ENCODE results near the gene AP4M1. TPM values are rescaled to one million over a fixed set of nuclear protein-coding genes. Genes with fewer than 3 reads are reported as not detected.

The AP4M1 gene
- total RNA-seq, 2 donors from 2014 or later, result 11.6 to 15.5 TPM

GRCh38 chr7:100102950-100103840 is 1.8 kb downstream of the AP4M1 start:
- DNase-seq (ENCODE audit: low spot score), result no peak
- intact Hi-C loops (cut with DNase I), result no loop called here

DNA sequence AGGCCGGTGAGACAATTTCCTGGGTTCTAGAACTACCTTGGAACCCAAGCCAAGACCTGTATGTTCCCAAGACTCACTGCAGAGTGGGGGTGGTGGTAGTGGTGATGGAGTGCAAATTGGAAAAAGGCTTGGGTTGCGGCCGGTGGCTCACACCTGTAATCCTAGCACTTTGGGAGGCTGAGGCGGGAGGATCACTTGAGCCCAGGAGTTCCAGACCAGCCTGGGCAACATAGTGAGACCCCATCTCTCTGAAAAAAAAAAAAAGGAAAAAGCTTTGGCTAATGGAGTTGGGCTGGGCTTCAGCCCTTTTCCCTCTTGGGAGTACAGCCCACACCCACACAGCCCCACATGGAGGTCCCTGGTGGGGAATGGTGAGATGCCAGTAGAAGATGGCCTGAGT is 4.1 kb downstream of the AP4M1 start:
- intact Hi-C loops (cut with DNase I), result no loop called here
- DNase-seq (ENCODE audit: low spot score), result no peak

DNA sequence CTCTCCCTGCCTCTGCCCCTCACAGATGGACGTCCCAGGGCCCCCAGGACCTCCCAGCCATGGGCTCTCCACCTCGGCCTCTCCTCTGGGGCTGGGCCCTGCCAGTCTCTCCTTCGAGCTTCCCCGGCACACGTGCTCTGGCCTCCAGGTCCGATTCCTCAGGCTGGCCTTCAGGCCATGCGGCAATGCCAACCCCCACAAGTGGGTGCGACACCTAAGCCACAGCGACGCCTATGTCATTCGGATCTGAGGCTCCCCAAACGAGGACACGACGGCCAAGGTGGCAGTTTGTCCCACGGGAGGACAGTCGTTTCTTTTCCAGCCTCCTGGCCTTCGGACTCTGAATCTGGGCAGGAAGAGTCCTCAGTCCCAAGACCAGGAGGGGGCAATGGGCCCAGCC is 5.2 kb downstream of the AP4M1 start:
- DNase-seq (ENCODE audit: low spot score), result no peak
- intact Hi-C loops (cut with DNase I), result no loop called here

DNA sequence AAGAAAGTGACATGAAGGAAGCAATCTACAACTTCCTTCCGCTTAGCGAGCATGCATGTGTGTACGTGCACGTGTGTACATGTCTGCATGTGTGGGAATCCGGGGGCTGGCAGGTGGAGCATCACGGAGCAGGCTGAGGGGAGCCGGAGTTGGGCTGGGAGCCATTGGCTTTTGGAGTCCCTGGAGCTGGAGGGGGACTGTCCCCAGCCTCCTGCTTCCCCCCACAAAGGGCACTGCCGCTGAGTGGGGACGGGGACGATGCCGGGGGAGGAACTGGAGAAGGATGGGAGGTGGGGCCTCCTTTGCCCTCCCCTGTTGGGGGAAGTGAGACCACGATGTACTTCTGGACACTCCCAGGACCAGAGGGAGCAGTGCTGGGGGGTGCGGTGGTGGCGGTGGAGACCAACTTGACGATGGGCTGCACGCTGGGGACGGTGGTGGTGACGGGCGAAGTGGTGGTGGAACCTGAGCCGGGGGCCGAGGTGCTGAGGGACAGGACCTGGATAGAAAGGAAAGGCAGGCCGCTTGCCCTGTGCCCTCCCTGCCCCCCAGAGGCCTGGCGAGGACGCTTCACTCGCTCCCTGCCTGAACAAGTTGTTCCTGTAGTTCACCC is 5.8 kb downstream of the AP4M1 start:
- no peak for DNase-seq (ENCODE audit: low spot score)
- intact Hi-C loops (cut with DNase I), result no loop called here

DNA sequence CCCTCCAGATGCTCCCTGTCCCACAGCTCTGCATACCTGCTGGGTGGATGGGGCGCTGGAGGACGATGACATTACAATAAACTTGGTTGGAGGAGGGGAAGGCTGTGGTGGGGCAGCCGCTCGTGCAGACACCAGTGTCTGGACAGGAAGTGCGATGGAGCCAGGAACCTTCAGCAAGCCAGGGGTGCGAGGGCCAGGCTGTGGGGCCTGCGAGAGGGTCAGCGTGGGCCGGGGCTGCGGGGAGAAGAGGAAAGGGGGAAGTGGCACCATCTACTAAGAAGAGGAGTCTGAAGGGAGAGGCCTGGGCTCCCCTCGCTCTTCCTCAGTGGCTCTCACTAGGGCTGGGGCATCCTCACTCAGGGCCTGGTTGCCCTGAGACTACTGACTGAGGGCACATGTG is 6.4 kb downstream of the AP4M1 start:
- DNase-seq (ENCODE audit: low spot score), result no peak
- intact Hi-C loops (cut with DNase I), result no loop called here

DNA sequence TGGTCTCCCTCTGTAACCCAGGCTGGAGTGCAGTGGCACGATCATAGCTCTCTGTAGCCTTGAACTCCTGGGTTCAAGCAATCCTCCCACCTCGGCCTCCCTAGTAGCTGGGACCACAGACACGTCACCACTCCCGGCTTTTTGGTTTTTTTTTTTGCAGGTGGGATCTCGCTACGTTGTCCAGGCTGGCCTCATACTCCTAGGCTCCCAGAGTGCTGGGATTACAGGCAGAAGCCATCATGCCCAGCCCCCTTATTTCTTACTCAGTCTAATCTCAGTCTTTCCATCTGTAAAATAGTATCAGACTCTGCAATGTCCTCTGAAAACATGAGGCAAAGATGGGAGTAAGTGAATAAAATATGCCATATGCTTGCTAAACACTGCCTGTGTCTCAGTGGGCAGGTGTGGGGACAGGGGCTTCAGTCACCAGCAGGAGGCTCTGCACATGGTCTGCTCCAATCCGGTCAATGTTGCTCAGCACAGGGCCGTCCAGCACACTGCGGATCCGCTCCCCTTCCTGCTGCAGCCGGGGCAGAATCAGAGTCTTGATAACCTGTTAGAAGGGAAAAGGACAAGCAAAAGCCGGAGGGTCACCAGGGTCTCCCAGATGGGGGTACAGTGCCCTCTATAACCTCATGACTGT is 8.2 kb downstream of the AP4M1 start:
- intact Hi-C loops (cut with DNase I), result no loop called here
- no peak for DNase-seq (ENCODE audit: low spot score)

- DNase-seq (ENCODE audit: low spot score), result no peak
- intact Hi-C loops (cut with DNase I), result no loop called here
Measured at GRCh38 chr7:100111156-100111555, 9.7 kb downstream of the AP4M1 start.

DNA sequence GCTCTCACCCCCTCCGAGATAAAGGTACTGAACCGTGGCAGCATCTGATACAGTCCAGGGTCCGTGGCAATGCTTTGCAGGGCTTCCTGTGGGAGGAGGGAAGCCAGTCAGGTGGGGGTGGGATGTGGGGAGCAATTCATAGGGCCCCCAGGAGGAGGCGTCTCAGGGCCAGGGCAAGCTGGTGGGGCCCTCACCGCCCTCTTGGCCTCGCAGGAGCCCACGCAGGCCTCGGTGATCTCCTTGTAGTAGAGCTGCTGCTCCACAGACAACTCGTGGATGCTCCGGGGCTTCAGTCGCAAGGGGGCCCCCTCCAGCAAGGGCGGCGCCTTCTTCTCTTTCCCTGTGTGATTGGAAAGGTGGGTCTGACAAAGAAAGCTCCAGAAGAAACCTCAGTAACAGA is 10.5 kb downstream of the AP4M1 start:
- DNase-seq (ENCODE audit: low spot score), result no peak
- intact Hi-C loops (cut with DNase I), result no loop called here

GRCh38 chr7:100115026-100115425 is 13.6 kb downstream of the AP4M1 start:
- intact Hi-C loops (cut with DNase I), result no loop called here
- no peak for DNase-seq (ENCODE audit: low spot score)

DNA sequence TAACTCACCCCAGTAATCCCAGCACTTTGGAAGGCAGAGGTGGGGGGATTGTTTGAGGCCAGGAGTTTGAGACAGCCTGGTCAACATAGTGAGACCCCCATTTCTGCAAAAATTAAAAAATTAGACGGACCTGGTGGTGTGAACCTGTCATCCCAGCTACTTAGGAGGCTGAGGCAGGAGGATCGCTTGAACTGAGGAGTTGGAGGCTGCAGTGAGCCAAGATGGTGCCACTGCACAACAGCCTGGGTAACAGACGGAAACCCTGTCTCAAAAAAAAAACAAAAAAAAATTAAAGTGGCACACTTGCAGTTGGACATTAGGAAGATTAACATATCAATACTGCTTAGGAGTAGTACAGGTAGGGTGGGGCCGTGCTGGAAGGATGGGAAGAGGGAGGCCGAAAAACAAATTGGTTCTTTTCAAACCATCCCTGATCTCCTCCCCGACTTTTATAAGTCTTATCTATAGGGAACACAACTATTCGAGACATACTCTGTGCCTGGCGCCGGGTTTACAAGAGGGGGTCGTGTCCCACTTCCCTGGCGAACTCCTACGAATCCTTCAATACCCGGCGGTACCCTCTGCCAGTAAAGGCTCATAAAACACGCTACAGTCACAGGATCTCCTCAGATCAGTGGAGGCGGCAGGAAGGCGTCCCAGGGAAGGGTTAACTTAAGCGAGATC is 17.1 kb downstream of the AP4M1 start:
- no peak for DNase-seq (ENCODE audit: low spot score)
- intact Hi-C loops (cut with DNase I), result no loop called here

GRCh38 chr7:100119072-100119969 is 17.9 kb downstream of the AP4M1 start, which contains the start of the genes CNPY4 and TAF6:
Gene CNPY4 (plus strand): TSS chr7:100119634. CDS start chr7:100119745, 111 bp downstream.
Gene TAF6 (minus strand): TSS chr7:100119358. CDS start chr7:100114209, 5,149 bp downstream.
- intact Hi-C loops (cut with DNase I), result no loop called here
- peak; percentile 99 for DNase-seq (ENCODE audit: low spot score)

- intact Hi-C loops (cut with DNase I), result loop anchor here in 1 of 2 donors (5.0 kb wide), 1 partner anchor 1567 kb away; no protein-coding TSS in a partner anchor
- DNase-seq (ENCODE audit: low spot score), result peak; percentile 87
Measured at GRCh38 chr7:100119970-100120732, 18.7 kb downstream of the AP4M1 start.

DNA sequence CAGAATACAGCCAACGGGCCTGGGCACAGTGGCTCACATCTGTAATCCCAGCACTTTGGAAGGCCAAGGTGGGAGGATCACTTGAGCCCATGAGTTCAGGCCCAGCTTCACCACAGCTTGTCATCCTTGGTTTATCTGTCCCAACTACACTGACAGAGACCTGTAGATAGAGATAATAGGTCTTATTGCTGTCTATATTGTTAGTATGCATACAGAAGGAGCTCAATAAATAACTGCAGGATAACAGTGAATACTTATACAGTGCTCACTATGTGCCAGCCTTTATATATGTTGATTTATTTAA is 19.2 kb downstream of the AP4M1 start:
- DNase-seq (ENCODE audit: low spot score), result no peak
- intact Hi-C loops (cut with DNase I), result loop anchor here in 1 of 2 donors (5.0 kb wide), 1 partner anchor 1567 kb away; no protein-coding TSS in a partner anchor

- intact Hi-C loops (cut with DNase I), result loop anchor here in 1 of 2 donors (5.0 kb wide), 1 partner anchor 1565 kb away; no protein-coding TSS in a partner anchor
- DNase-seq (ENCODE audit: low spot score), result no peak
Measured at GRCh38 chr7:100122067-100122466, 20.6 kb downstream of the AP4M1 start.

GRCh38 chr7:100122568-100122967 is 21.1 kb downstream of the AP4M1 start:
- intact Hi-C loops (cut with DNase I), result loop anchor here in 1 of 2 donors (5.0 kb wide), 1 partner anchor 1565 kb away; no protein-coding TSS in a partner anchor
- no peak for DNase-seq (ENCODE audit: low spot score)

- intact Hi-C loops (cut with DNase I), result loop anchor here in 1 of 2 donors (5.0 kb wide), 1 partner anchor 1563 kb away; no protein-coding TSS in a partner anchor
Measured at GRCh38 chr7:100124301-100125230, 23.1 kb downstream of the AP4M1 start.

More at GRCh38 chr7:100124301-100125230, 23.1 kb downstream of the AP4M1 start:
- no peak for DNase-seq (ENCODE audit: low spot score)

All from posterior vena cava (tissue), 2 donors.